PC-9 (cell line): ENCODE data around the gene SPATA16. TPM values are rescaled to one million over a fixed set of nuclear protein-coding genes. Genes with fewer than 3 reads are reported as not detected.

Experiments
- BruUV-seq: library from RNA; stranded (reverse); fragments of 400-500 nt; replicated peaks from 2 replicates; lab custom pipeline; 2021; lab: Mats Ljungman, UMichigan
- CTCF ChIA-PET: fragments of 300-600 bp; sonication (Branson Sonifier 250); formaldehyde crosslinking; loops from one replicate; lab custom pipeline; 2022; ENCODE audit warnings: antibody characterized with exemption; lab: Charles Lee
- POLR2A ChIA-PET: fragments of 300-600 bp; sonication (Branson Sonifier 250); formaldehyde crosslinking; loops from one replicate; lab custom pipeline; 2022; ENCODE audit warnings: antibody characterized with exemption; ENCODE audit not compliant: unreplicated experiment; lab: Charles Lee
- DNase-seq, 2 experiments: peaks; one replicate each; pipeline versions ENCODE4 v3.0.0 to v3.0.0-alpha.2; 2015 to 2022; ENCODE audit warnings: mixed read lengths in 1 of 2
- H2AFZ ChIP-seq: fragments of 200-600 bp; sonication (generic); 2 replicates; pipeline ENCODE4 v1.8.1; 2017; ENCODE audit warnings: antibody characterized with exemption
- H3F3A ChIP-seq: fragments of 200-600 bp; sonication (generic); 2 replicates; pipeline ENCODE4 v1.8.1; 2017; ENCODE audit warnings: antibody characterized with exemption, mild to moderate bottlenecking, low read depth; ENCODE audit not compliant: insufficient read depth
- H3K27ac ChIP-seq: fragments of 200-600 bp; sonication (generic); 2 replicates; pipeline ENCODE4 v1.6.1; 2016; ENCODE audit warnings: mixed run types
- H3K27me3 ChIP-seq: fragments of 200-600 bp; sonication (generic); 2 replicates; pipeline ENCODE4 v1.6.1; 2016; ENCODE audit warnings: low read depth, mixed run types; ENCODE audit not compliant: insufficient read depth
- H3K36me3 ChIP-seq: fragments of 200-600 bp; sonication (generic); 2 replicates; pipeline ENCODE4 v1.6.1; 2016; ENCODE audit warnings: low read depth, mixed run types
- H3K4me1 ChIP-seq: fragments of 200-600 bp; sonication (generic); replicated peaks from 2 replicates; pipeline ENCODE4 v1.6.1; 2016; ENCODE audit warnings: mixed run types; ENCODE audit not compliant: insufficient read depth
- H3K4me2 ChIP-seq: fragments of 200-600 bp; sonication (generic); 2 replicates; pipeline ENCODE4 v1.6.1; 2017; ENCODE audit warnings: mixed run types
- H3K4me3 ChIP-seq: fragments of 200-600 bp; sonication (generic); 2 replicates; pipeline ENCODE4 v1.6.1; 2016; ENCODE audit warnings: mixed run types
- H3K79me2 ChIP-seq: fragments of 200-600 bp; sonication (generic); 2 replicates; pipeline ENCODE4 v1.6.1; 2017; ENCODE audit warnings: low read depth, mixed run types
- H3K9me2 ChIP-seq: fragments of 200-600 bp; sonication (generic); 2 replicates; pipeline ENCODE4 v1.8.1; 2017; ENCODE audit warnings: mild to moderate bottlenecking; ENCODE audit not compliant: insufficient read depth
- H3K9me3 ChIP-seq: fragments of 200-600 bp; sonication (generic); 2 replicates; pipeline ENCODE4 v1.8.1; 2016; ENCODE audit warnings: low read depth; ENCODE audit not compliant: insufficient read depth
- H4K20me1 ChIP-seq: fragments of 200-600 bp; sonication (generic); 2 replicates; pipeline ENCODE4 v1.8.1; 2017; ENCODE audit not compliant: insufficient read depth
- CTCF ChIP-seq: fragments of 200-600 bp; sonication (generic); conservative IDR thresholded peaks from 2 replicates; pipeline ENCODE4 v1.6.1; 2017; ENCODE audit warnings: mixed run types, antibody characterized with exemption, mild to moderate bottlenecking, moderate library complexity
- EZH2 ChIP-seq: fragments of 200-600 bp; sonication (generic); IDR thresholded peaks from 2 replicates; pipeline ENCODE4 v1.8.0; 2017; ENCODE audit warnings: antibody characterized with exemption, low read depth
- intact Hi-C: fragments of 100-400 bp; cut with micrococcal nuclease; formaldehyde crosslinking; loops from one replicate; pipeline ENCODE4 v1.10.0; 2022; ENCODE audit not compliant: unreplicated experiment
- total RNA-seq: library from RNA; stranded (reverse); gene quantifications from 2 replicates; pipeline ENCODE4 v1.2.3, GENCODE V29; 2021

The SPATA16 gene
- total RNA-seq, 1 experiment from 2014 or later: not detected

GRCh38 chr3:172877011-172877410 lies 264.0 kb downstream of the SPATA16 start:
- Histone ChIP-seq H3K9me3 (0 out of 2 replicates have a peak, but pooled peaks cover 3% of the 10 kb centered on the region), H3F3A (no peaks in the 10 kb centered on the region), H4K20me1 (no peaks in the 10 kb centered on the region), H3K27me3 (no peaks in the 10 kb centered on the region), H3K4me3 (no peak overlapping the region), H3K9me2 (0 out of 2 replicates have a peak, but pooled peaks cover 5% of the 10 kb centered on the region), H3K4me2 (no peak overlapping the region), H3K4me1 (no peaks in the 10 kb centered on the region), H3K36me3 (no peaks in the 10 kb centered on the region), H2AFZ (no peak overlapping the region), H3K27ac (no peak overlapping the region), H3K79me2 (no peaks in the 10 kb centered on the region)
- ChIA-PET CTCF (no interaction called here), POLR2A (no interaction called here)
- BruUV-seq: no TSS peak
- TF ChIP-seq CTCF (no peak), EZH2 (no peak)
- intact Hi-C loops: no loop called here
- DNase-seq: no peak

GRCh38 chr3:172876297-172876696 lies 264.7 kb downstream of the SPATA16 start:
- no peak overlapping the region for H3K4me3 ChIP-seq
- TF ChIP-seq CTCF (no peak), EZH2 (no peak)
- no peaks in the 10 kb centered on the region for H3K79me2 ChIP-seq
- H3K9me3 ChIP-seq: 0 out of 2 replicates have a peak, but pooled peaks cover 3% of the 10 kb centered on the region
- CTCF ChIA-PET: no interaction called here
- H3K27me3 ChIP-seq: no peaks in the 10 kb centered on the region
- no peaks in the 10 kb centered on the region for H4K20me1 ChIP-seq
- intact Hi-C loops: no loop called here
- 0 out of 2 replicates have a peak, but pooled peaks cover 5% of the 10 kb centered on the region for H3K9me2 ChIP-seq
- H2AFZ ChIP-seq: no peak overlapping the region
- DNase-seq: no peak
- H3K4me1 ChIP-seq: no peaks in the 10 kb centered on the region
- H3K4me2 ChIP-seq: no peak overlapping the region
- H3K27ac ChIP-seq: no peak overlapping the region
- POLR2A ChIA-PET: no interaction called here
- no peaks in the 10 kb centered on the region for H3K36me3 ChIP-seq
- BruUV-seq: no TSS peak
- no peaks in the 10 kb centered on the region for H3F3A ChIP-seq

GRCh38 chr3:172875039-172875438 lies 266.0 kb downstream of the SPATA16 start:
- Histone ChIP-seq H3K4me2 (no peak overlapping the region), H3K4me3 (no peak overlapping the region), H3F3A (no peaks in the 10 kb centered on the region), H3K9me2 (0 out of 2 replicates have a peak, but pooled peaks cover 5% of the 10 kb centered on the region), H3K27me3 (no peaks in the 10 kb centered on the region), H3K4me1 (no peaks in the 10 kb centered on the region), H3K27ac (no peak overlapping the region), H3K9me3 (0 out of 2 replicates have a peak, but pooled peaks cover 3% of the 10 kb centered on the region), H2AFZ (no peak overlapping the region), H3K36me3 (no peaks in the 10 kb centered on the region), H4K20me1 (no peaks in the 10 kb centered on the region), H3K79me2 (no peaks in the 10 kb centered on the region)
- TF ChIP-seq EZH2: no peak
- TF ChIP-seq CTCF: no peak
- no TSS peak for BruUV-seq
- no peak for DNase-seq
- intact Hi-C loops: no loop called here
- ChIA-PET CTCF (no interaction called here), POLR2A (no interaction called here)
